GM19467 (cell line): Measurements from ENCODE around the gene RPS28.
A peak's percentile ranks its signal among the peaks of the same experiment; 100 is the strongest.
"Not testable (repeated sequence)": the region's sequence is repeated elsewhere in the genome, so short reads cannot be mapped to it uniquely, and the experiment has no call there.

ENCODE experiments used
- ATAC-seq: cut with Tn5 transposase; IDR thresholded peaks from one replicate; pipeline ENCODE4 v1.9.1; 2021; ENCODE audit warnings: mild to moderate bottlenecking, moderate library complexity; ENCODE audit not compliant: unreplicated experiment

Gene RPS28

GRCh38 chr19:8321067-8321985, at the start of gene RPS28, which contains the start of gene NDUFA7:
RPS28 (plus strand) TSS chr19:8321496; CDS start chr19:8321531, 35 bp downstream.
NDUFA7 (minus strand) TSS chr19:8321375; CDS start chr19:8321358, 17 bp downstream.
- peak; percentile 87 for ATAC-seq

DNA sequence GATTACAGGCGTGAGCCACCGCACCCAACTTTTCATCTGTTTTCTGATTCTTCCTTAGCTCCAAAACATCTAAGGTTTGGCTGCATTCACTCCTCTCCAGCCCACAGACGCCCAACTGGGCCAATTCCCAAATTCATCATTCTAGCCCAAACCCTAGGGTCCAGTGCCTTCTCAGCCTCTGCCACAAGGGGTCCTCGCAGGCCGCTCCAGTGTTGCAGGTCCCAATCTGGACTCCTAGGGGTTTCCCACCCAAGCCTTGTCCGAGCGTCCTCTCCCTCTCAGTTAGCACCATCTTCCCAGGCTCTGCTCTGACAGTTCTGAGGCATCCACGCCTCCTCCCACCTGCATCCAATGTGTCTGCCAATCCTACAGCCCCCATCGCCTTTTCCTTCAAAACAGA, 44.8 kb upstream of the RPS28 start:
- not testable (repeated sequence) for ATAC-seq

- ATAC-seq: not testable (repeated sequence)
These were observed 30.0 kb upstream of the RPS28 start for GRCh38 chr19:8291337-8291736.

- no peak for ATAC-seq
These were observed 19.0 kb upstream of the RPS28 start for GRCh38 chr19:8302357-8302691.

DNA sequence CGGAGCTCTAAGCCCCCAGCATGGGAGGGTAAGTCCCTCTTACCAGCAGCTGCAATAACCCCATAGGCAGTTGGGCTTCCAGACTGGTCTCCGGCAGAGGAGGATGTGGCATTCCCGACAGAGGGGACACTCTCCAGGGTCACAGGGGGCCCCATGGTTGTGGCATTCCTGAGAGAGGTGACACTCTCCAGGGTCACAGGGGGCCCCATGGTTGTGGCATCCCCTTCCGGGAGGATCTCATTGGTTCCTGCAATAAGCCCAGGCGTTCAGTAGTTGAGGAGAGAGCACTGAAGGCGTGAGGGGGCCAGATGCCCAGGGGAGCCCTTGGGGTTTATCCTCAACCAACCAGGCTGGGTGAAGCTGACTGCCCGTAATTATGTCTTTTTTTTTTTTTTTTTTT, 18.6 kb upstream of the RPS28 start:
- no peak for ATAC-seq

DNA sequence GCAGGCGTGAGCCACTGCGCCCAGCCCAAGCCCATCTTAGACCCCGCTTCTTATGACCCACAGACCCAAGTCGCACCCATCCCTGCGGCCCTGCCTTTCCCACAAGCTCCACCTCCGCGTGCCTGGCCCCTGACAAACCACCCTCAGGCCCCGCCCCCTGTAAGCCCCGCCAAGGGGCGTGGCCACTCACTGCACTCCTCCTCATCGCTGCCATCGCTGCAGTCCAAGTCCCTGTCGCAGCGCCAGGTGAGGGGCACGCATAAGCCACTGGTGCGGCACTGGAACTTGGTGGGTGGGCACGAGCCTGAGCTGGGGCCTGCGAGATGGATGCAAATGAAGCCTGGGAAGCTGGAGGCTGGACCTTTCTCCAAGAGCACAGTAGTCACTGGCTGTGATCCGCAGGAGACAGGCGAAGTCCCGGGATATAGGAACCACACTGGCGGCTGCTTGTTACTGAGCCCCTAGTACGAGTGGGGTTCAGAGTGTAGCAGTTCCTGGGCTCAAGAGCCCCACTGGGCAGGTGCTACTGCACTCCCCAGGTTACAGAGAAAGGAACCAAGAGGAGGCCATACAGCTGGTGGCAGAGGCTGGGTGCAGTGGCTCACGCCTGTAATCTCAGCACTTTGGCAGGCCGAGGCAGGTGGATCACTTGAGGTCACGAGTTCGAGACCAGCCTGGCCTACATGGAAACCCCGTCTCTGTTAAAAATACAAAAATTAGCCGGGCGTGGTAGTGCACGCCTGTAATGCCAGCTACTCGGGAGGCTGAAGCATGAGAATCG, 16.3 kb upstream of the RPS28 start:
- no peak for ATAC-seq

GRCh38 chr19:8305798-8306197, 15.5 kb upstream of the RPS28 start:
- no peak for ATAC-seq

DNA sequence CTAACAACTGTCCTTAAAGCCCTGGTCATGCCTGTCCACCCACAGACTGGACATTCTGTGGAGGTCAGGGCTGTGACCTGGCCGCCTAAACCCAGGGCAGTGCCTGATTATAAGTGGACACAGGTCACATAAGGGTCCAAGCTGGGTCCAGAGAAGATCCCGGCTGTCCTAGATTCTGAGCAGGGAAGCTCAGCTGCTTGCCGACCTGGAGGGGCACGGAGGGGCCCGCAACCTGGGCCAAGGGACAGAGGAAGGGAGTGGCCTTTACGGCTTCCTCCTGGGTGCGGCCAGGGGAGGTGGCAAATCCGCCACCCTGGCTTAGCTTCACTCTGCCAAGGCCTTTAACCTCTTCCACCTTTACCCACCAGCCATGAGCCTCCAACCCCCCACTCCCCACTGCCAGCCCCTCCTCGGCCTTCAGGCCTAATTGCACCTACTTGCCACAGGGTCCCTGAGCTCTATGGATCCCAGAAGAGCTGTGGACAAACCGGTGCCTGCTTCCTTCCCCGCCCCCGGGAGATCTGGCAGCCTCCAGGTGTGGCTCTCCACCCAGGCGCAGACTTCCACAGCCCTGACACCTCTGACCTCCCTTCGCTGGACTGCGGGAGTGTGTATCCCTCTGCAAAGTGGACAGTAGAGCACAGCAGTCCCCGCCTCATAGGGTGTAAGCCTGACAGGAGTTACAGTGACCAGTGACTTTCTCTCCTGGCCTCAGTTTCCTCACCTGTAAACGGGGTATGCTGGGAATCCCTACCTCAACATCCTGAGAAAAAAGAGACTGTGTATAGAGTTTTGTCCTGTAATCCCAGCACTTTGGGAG, 14.9 kb upstream of the RPS28 start:
- no peak for ATAC-seq

DNA sequence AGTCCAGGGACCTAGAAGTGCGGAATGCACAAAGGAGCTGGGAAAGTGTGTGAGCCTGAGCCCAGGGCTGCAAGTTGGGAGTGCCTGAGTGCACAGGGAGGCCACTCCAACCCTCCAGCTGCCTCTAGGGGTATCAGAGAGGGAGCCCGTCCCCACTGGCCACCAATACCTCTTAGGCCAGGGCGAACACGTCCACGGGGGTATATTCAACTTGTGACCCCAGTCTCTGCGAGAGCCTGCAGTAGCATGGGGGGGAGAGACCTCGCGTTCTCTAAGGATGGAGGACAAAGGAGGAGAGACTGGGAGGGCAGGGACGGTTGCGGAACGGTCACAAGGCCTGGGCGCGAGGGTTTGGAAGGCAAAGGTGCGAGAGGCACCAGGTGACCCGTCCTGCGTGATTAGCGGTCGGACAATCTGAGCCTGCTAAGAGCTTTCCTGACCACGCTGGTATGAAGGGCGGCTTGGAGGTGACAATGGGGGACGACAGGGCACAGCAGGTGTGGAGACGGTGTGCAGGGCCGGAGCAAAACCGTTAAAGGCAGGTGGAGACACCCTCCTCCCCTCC, 13.8 kb upstream of the RPS28 start:
- no peak for ATAC-seq

GRCh38 chr19:8307965-8308866, 13.1 kb upstream of the RPS28 start, which contains the start of gene CD320:
CD320 (minus strand) TSS chr19:8308358; CDS start chr19:8308290, 68 bp downstream.
- peak; percentile 78 for ATAC-seq

DNA sequence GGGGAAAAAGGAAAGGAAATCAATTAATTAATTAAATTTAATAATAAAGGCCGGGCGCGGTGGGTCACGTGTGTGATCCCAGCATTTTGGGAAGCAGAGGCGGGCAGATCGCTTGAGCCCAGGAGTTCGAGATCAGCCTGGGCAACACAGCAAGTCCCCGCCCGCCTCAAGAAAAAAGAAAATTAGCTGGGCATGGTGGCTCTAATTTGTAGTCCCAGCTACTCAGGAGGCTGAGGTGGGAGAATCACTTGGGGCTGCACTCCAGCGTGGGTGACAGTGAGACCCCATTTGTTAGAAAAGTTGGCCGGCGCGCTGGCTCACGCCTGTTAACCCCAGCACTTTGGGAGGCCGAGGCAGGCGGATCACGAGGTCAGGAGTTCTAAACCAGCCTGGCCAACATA, 12.4 kb upstream of the RPS28 start:
- no peak for ATAC-seq

GRCh38 chr19:8310342-8311055, 10.8 kb upstream of the RPS28 start:
- ATAC-seq: no peak

DNA sequence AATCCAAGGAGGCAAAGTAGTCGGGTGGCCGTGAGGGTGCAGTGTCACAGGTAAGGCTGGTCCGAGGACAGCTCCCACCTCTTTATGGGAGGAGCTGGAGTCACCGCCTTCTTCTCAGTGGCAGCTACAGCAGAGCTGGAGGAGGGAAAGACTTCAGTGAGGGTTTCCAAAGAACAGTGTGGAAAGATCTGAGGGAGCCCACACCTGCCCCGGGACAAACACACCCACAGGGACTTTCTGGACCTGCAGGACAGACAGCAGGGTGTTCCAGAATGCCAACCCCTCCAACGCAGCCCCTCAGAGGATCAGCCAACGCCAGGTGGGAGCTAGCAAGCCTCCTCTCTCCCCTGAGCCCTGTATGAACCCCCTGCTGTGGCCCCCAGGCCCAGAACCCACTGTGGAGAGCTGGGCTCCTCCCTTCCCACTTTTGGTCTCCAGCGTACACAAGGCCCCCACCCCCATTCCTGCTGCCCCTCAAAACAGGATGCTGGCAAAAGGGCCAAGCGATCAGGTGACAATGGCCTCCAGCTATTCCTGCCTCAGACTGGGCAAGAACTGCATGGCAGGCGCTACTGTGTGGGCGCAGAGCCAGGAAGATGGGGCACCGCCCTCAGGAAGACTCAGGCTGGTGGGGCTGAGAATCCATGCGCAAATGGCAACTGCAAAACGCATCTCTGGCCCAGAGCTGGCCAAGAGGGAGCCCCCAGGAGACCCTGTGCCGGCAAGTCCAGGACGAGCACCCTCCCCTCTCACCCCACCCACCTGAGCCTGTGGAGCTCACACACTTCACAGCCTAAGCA, 9.6 kb upstream of the RPS28 start:
- ATAC-seq: no peak

DNA sequence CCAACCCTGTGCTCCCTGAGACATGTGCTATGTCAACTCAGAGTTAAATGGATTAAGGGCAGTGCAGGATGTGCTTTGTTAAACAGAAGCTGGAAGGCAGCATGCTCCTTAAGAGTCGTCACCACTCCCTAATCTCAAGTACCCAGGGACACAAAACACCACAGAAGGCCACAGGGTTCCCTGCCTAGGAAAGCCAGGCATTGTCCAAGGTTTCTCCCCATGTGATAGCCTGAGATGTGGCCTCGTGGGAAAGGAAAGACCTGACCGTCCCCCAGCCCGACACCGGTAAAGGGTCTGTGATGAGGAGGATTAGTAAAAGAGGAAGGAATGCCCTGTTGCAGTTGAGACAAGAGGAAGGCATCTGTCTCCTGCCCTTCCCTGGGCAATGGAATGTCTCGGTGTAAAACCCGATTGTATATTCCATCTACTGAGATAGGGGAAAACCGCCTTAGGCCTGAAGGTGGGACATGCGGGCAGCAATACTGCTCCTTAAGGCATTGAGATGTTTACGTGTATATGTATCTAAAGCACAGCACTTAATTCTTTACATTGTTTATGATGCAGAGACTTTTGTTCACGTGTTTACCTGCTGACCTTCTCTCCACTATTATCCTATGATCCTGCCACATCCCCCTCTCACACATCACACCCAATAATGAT, 6.2 kb upstream of the RPS28 start:
- ATAC-seq: not testable (repeated sequence)

- no peak for ATAC-seq
These were observed 4.8 kb upstream of the RPS28 start for GRCh38 chr19:8316351-8317125.

GRCh38 chr19:8318835-8319234, 2.5 kb upstream of the RPS28 start:
- ATAC-seq: not testable (repeated sequence)
